Naive thymus-derived CD4-positive, alpha-beta T cell (primary cell): Measurements from ENCODE around the gene RFX5. TPM values are rescaled to one million over a fixed set of nuclear protein-coding genes. Genes with fewer than 3 reads are reported as not detected.
"Not testable (repeated sequence)": the region's sequence is repeated elsewhere in the genome, so short reads cannot be mapped to it uniquely, and the experiment has no call there.

ENCODE experiments used
- ATAC-seq: fragments of 150-1000 bp; cut with Tn5 transposase; 2 replicates; pipeline ENCODE4 v1.10.0; 2021; ENCODE audit warnings: mild to moderate bottlenecking, moderate library complexity
- CTCF ChIA-PET: fragments of 350-600 bp; sonication (Branson Sonifier 250); formaldehyde crosslinking; loops from one replicate; lab custom pipeline; 2021; ENCODE audit warnings: antibody characterized with exemption; lab: Charles Lee
- POLR2A ChIA-PET: fragments of 350-600 bp; sonication (Branson Sonifier 250); formaldehyde crosslinking; loops from one replicate; lab custom pipeline; 2021; ENCODE audit warnings: antibody characterized with exemption, inconsistent platforms; lab: Charles Lee
- DNase-seq, 9 donors: peaks; one replicate each; pipeline versions ENCODE4 v3.0.0 to v3.0.0-alpha.2; 2020 to 2022; ENCODE audit warnings: mixed read lengths in 1 of 9
- H3K27ac ChIP-seq: one replicate; pipeline ENCODE4 v1.7.0; 2013; ENCODE audit warnings: mild to moderate bottlenecking, low read depth, low read length, moderate library complexity
- H3K27me3 ChIP-seq, 2 donors: one replicate each; pipeline ENCODE4 v1.7.0; 2013; ENCODE audit warnings: low read length in 2 of 2, mild to moderate bottlenecking in 2 of 2, moderate library complexity in 2 of 2; ENCODE audit not compliant: control insufficient read depth in 2 of 2, insufficient read depth in 2 of 2
- H3K36me3 ChIP-seq, 3 experiments: 1 replicate in 2 of 3; 2 replicates in 1 of 3; pipeline ENCODE4 v1.7.0; 2013; ENCODE audit warnings: low read length in 3 of 3, mild to moderate bottlenecking in 3 of 3, moderate library complexity in 1 of 3; ENCODE audit not compliant: insufficient read depth in 3 of 3, control insufficient read depth in 2 of 3
- H3K4me1 ChIP-seq, 2 donors: one replicate each; pipeline ENCODE4 v1.7.0; 2013; ENCODE audit warnings: low read length in 2 of 2, mild to moderate bottlenecking in 2 of 2, moderate library complexity in 1 of 2; ENCODE audit not compliant: control insufficient read depth in 2 of 2, insufficient read depth in 2 of 2
- H3K4me3 ChIP-seq: 2 replicates; pipeline ENCODE4 v1.7.0; 2013; ENCODE audit warnings: mild to moderate bottlenecking, low read length
- H3K9me3 ChIP-seq, 3 experiments: 1 replicate in 2 of 3; 2 replicates in 1 of 3; pipeline ENCODE4 v1.7.0; 2013; ENCODE audit warnings: low read length in 3 of 3; ENCODE audit not compliant: control insufficient read depth in 2 of 3
- H3K27ac Mint-ChIP-seq, 9 donors: one replicate each; pipeline ENCODE4 v1.8.0; 2020 to 2022; ENCODE audit warnings: mixed read lengths in 9 of 9, mild to moderate bottlenecking in 8 of 9, moderate library complexity in 5 of 9, inconsistent platforms in 2 of 9
- H3K27me3 Mint-ChIP-seq, 5 donors: one replicate each; pipeline ENCODE4 v1.8.0; 2021 to 2022; ENCODE audit warnings: mixed read lengths in 5 of 5, mild to moderate bottlenecking in 1 of 5
- H3K36me3 Mint-ChIP-seq, 5 donors: one replicate each; pipeline ENCODE4 v1.8.0; 2020 to 2022; ENCODE audit warnings: mixed read lengths in 5 of 5, mild to moderate bottlenecking in 3 of 5, inconsistent platforms in 1 of 5
- H3K4me1 Mint-ChIP-seq, 7 donors: one replicate each; pipeline ENCODE4 v1.8.0; 2020 to 2022; ENCODE audit warnings: mixed read lengths in 7 of 7, mild to moderate bottlenecking in 3 of 7, inconsistent platforms in 1 of 7
- H3K4me3 Mint-ChIP-seq, 10 donors: one replicate each; pipeline ENCODE4 v1.8.0; 2020 to 2022; ENCODE audit warnings: mild to moderate bottlenecking in 10 of 10, mixed read lengths in 10 of 10, moderate library complexity in 6 of 10, inconsistent platforms in 2 of 10
- H3K9me3 Mint-ChIP-seq, 11 donors: one replicate each; pipeline ENCODE4 v1.8.0; 2020 to 2022; ENCODE audit warnings: mixed read lengths in 11 of 11, mild to moderate bottlenecking in 4 of 11, inconsistent platforms in 1 of 11, moderate library complexity in 1 of 11
- intact Hi-C, 2 donors: fragments of 100-400 bp; cut with micrococcal nuclease; formaldehyde crosslinking; loops; one replicate each; pipeline ENCODE4 v1.15.1; 2023
- polyA plus RNA-seq, 2 donors: library from polyadenylated mRNA; unstranded; fragments of 300-500 nt; fragmentation: Illumina TruSeq; gene quantifications; one replicate each; pipeline ENCODE4 v1.2.3, GENCODE V29; 2021
- total RNA-seq, 6 experiments: library from RNA in 5 of 6; stranded (reverse) in 5 of 6; gene quantifications; 1 replicate in 5 of 6; 2 replicates in 1 of 6; pipeline ENCODE4 v1.2.3 and lab custom pipeline; 2021 to 2026

RFX5 gene
- 10 to 100 TPM; 62.6 to 89.3 (median 82.2) TPM for total RNA-seq
- polyA plus RNA-seq = 10 to 100 TPM; 26.6 to 29.6 TPM
- total RNA-seq (lab: John Stamatoyannopoulos, UW) = 185 reads per million, percentile 92 among the genes with 10 or more reads in this experiment

DNA sequence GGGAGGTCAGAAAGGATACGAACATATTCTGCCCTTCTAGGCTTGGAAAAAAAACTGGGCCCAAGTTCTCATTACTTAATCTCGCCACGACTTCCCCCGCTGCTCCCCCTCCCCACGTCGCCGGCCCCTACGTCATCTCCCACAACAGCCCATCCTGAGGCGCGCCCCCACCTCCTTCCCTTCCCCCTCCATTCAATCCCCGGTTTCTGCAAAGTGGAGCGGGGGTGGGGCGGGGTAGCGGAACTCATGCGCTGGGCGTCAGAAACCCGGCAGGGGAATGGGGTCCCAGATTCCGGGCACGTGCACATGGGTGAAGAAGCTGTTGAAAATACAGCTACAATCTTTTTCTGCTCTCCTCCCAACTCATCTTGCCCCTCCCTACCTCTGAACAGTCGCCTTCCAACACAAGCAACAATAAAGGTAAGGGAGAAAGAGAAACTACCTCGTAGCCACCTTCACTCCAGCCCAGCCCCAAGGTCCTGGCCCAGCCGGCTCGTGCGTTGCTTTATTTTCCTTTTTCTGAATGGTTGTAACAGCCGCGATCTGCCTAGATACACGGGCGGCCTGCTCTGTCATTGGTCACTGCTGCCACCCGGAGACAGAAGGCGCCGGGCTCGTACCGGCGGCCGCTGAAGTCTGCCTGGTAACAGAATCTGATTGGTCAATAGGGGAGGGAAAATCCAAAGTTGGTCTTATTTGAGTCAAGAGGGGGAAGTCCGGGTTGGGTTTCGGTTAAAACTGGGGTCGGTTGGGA is at the start of gene RFX5:
RFX5 (minus strand) TSS at position 484 of the 754 bp plus-strand sequence. CDS start 932 bp downstream, outside the sequence.
- H3K36me3 Mint-ChIP-seq = peaks cover 0 to 26% (median 13%) of the 10 kb centered on the region in 5 donors
- DNase-seq = peak; percentile 73 to 98 (median 94)
- CTCF ChIA-PET = interaction anchor here (0.6 kb wide), 1 partner anchor 41 kb away, joined by 3 read pairs; no protein-coding TSS in a partner anchor

DNA sequence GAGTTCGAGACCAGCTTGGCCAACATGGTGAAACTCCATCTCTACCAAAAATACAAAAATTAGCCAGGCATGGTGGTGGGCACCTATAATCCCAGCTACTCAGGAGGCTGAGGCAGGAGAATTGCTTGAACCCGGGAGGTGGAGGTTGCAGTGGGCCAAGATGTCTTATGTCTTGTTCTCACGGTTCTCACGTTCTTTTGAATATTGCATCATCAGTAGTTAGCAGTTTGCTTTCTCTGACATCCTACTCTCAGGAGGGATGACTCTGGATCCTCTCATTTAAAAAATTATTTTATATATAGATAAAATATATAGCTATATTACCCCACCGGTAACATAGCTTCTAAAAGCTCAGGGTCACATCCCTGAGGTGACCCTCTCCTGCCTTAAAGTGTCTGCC is 49.2 kb upstream of the RFX5 start:
- ATAC-seq, H3K9me3 Mint-ChIP-seq, H3K4me3 ChIP-seq, H3K27me3 ChIP-seq, H3K27ac Mint-ChIP-seq, POLR2A ChIA-PET, H3K4me3 Mint-ChIP-seq, H3K27ac ChIP-seq, intact Hi-C loops, DNase-seq, H3K9me3 ChIP-seq: not testable (repeated sequence)
- Histone ChIP-seq H3K4me1 (peaks cover 12% of the 10 kb centered on the region in 2 donors), H3K36me3 (peaks cover 3 to 17% (median 8%) of the 10 kb centered on the region in 3 experiments)
- peaks cover 0 to 37% (median 0%) of the 10 kb centered on the region in 5 donors for H3K27me3 Mint-ChIP-seq
- CTCF ChIA-PET = interaction anchor here (1.4 kb wide), 1 partner anchor 95 kb away, joined by 6 read pairs; no protein-coding TSS in a partner anchor
- H3K4me1 Mint-ChIP-seq = peaks cover 8 to 22% (median 21%) of the 10 kb centered on the region in 7 donors
- H3K36me3 Mint-ChIP-seq = peaks cover 7 to 16% (median 11%) of the 10 kb centered on the region in 5 donors

More for the DNA sequence above, at the start of gene RFX5:
- POLR2A ChIA-PET = interaction anchor here (0.6 to 1.6 kb wide), 9 partner anchors 10 to 470 kb away, joined by 3 to 10 read pairs (median 4); partner anchors contain the start of genes MINDY1, PI4KB, PSMB4 and ZNF687
- Mint-ChIP-seq H3K4me1 (peaks cover 20 to 44% (median 39%) of the 10 kb centered on the region in 7 donors), H3K27me3 (no peaks in the 10 kb centered on the region), H3K9me3 (peaks cover 0 to 6% (median 0%) of the 10 kb centered on the region in 11 donors), H3K4me3 (peak within 1 kb of the TSS; percentile 85 to 98 (median 95)), H3K27ac (peak within 1 kb of the TSS; percentile 95 to 100 (median 99))
- no peaks in the 10 kb centered on the region for H3K9me3 ChIP-seq
- peak within 1 kb of the TSS; percentile 96 for H3K27ac ChIP-seq
- no peaks in the 10 kb centered on the region for H3K27me3 ChIP-seq
- peak; percentile 95 for ATAC-seq
- peaks cover 13 to 16% of the 10 kb centered on the region in 2 donors for H3K4me1 ChIP-seq
- H3K36me3 ChIP-seq = peaks cover 0 to 31% (median 5%) of the 10 kb centered on the region in 3 experiments
- intact Hi-C loops = loop anchor here (1.0 to 10.0 kb wide), 11 partner anchors 20 to 860 kb away; partner anchors contain the start of genes PI4KB (in 2 of the 2), POGZ (in 2 of the 2), PSMB4 (in 2 of the 2) and ARNT (in 1 of the 2)
- H3K4me3 ChIP-seq = peak within 1 kb of the TSS; percentile 75

DNA sequence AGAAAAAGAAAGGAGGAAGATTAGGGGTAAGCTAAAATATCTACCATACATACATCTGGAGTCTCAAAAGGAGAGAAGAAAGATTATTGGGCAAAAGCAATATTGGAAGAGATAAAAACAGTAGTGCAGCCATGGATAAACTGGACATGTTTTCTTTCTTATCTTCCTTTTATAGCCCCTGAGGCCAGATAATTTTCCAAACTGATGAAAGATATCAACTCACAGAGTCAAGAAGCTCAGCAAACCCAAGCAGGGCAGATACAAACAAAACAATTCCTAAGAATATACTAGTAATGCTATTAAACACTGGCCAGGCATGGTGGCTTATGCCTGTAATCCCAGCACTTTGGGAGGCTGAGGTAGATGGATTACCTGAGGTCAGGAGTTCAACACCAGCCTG is 46.5 kb upstream of the RFX5 start:
- ATAC-seq (no peak), DNase-seq (no peak)
- Histone ChIP-seq H3K27ac (no peak overlapping the region), H3K36me3 (no peaks in the 10 kb centered on the region), H3K27me3 (no peaks in the 10 kb centered on the region), H3K4me3 (no peak overlapping the region), H3K4me1 (no peaks in the 10 kb centered on the region), H3K9me3 (no peaks in the 10 kb centered on the region)
- CTCF ChIA-PET = interaction anchor here (0.6 kb wide), 1 partner anchor 125 kb away, joined by 3 read pairs; no protein-coding TSS in a partner anchor
- Mint-ChIP-seq H3K4me1 (peaks cover 0 to 5% (median 0%) of the 10 kb centered on the region in 7 donors), H3K36me3 (peaks cover 0 to 2% (median 0%) of the 10 kb centered on the region in 5 donors), H3K4me3 (no peak overlapping the region), H3K27ac (no peak overlapping the region), H3K27me3 (peaks cover 0 to 37% (median 0%) of the 10 kb centered on the region in 5 donors), H3K9me3 (peaks cover 0 to 2% (median 0%) of the 10 kb centered on the region in 11 donors)
- intact Hi-C loops = no loop called here
- POLR2A ChIA-PET = no interaction called here

DNA sequence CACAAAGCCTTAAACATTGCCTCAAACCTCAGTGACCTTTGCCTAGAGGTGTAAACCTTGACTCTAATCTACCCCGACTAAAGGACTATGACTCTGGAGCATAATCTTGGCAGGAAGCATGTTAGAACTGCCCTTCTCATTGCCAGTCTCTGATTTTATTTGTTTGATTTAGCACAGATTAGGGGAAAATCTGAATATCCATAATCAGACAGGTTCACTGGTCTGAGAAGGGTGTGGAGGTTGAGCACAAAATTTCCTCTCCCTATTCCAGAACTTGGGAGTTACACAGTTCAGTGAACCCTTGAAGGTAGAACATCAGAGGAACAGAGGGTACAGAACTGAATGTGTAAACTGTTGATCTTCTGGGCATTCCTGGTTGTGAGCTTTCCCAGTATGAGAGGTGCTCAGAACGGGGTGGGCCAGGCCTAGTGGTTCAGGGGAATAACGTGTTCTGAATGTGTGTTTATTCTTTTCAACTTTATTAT is 44.1 kb upstream of the RFX5 start:
- POLR2A ChIA-PET = no interaction called here
- no peak overlapping the region for H3K27ac ChIP-seq
- no peaks in the 10 kb centered on the region for H3K9me3 Mint-ChIP-seq
- ATAC-seq (no peak), DNase-seq (no peak)
- no peaks in the 10 kb centered on the region for H3K36me3 Mint-ChIP-seq
- no peak overlapping the region for H3K4me3 Mint-ChIP-seq
- no peak overlapping the region for H3K27ac Mint-ChIP-seq
- no peaks in the 10 kb centered on the region for H3K9me3 ChIP-seq
- no peaks in the 10 kb centered on the region for H3K27me3 ChIP-seq
- intact Hi-C loops = no loop called here
- no peaks in the 10 kb centered on the region for H3K36me3 ChIP-seq
- CTCF ChIA-PET = no interaction called here
- H3K4me1 ChIP-seq = no peaks in the 10 kb centered on the region
- peaks cover 0 to 37% (median 0%) of the 10 kb centered on the region in 5 donors for H3K27me3 Mint-ChIP-seq
- H3K4me3 ChIP-seq = no peak overlapping the region
- H3K4me1 Mint-ChIP-seq = no peaks in the 10 kb centered on the region

DNA sequence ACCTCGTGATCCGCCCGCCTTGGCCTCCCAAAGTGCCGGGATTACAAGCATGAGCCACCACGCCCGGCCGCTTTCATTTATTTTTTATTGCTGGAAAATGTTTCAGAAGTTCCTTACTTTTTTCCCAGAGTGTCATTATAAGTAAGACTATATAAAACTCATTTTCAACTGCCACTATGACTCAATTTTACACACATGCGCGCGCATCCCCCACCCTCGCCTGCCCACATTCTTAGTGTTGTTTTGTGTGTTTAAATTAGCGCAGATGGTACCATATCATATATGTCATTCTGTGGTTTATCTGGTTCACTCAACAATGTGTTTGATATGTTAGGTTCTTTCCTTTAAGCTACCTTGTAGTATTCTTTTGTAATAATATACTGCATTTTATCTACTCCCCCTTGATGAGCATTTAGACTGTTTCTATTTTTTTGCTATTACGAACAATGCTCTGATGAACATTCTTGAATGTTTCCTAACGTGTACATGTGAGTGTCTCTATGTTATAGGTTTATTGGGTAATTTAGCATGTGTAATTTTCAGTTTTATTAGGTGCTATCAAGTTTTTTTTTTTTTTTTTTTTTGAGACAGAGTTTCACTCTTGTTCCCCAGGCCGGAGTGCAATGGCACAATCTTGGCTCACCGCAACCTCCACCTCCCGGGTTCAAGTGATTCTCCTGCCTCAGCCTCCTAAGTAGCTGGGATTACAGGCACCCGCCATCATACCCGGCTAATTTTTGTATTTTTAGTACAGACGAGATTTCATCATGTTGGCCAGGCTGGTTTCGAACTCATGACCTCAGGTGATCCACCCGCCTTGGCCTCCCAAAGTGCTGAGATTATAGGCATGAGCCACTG is 43.4 kb upstream of the RFX5 start:
- H3K4me3 ChIP-seq, DNase-seq, H3K36me3 ChIP-seq, H3K27ac ChIP-seq, CTCF ChIA-PET, H3K4me1 Mint-ChIP-seq, H3K4me1 ChIP-seq, H3K27me3 ChIP-seq, H3K36me3 Mint-ChIP-seq, H3K4me3 Mint-ChIP-seq, H3K9me3 ChIP-seq, H3K9me3 Mint-ChIP-seq, H3K27ac Mint-ChIP-seq, intact Hi-C loops, ATAC-seq: not testable (repeated sequence)
- POLR2A ChIA-PET = interaction anchor here (0.7 kb wide), 1 partner anchor 9 kb away, joined by 3 read pairs; the partner anchor contains the start of gene PSMB4
- peaks cover 0 to 30% (median 0%) of the 10 kb centered on the region in 5 donors for H3K27me3 Mint-ChIP-seq

DNA sequence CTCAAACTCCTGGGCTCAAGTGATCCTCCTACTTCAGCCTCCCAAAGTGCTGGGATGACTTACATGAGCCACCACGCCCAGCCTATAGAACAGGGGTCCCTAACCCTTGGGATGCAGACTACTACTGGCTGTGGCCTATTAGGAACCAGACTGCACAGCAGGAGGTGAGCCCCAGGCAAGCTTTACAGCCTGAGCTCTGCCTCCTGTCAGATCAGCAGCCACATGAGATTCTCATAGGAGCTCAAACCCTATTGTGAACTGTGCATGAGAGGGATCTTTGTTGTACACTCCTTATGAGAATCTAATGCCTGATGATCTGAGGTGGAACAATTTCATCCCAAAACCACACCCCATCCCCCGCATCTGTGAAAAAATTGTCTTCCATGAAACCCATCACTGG is 39.0 kb upstream of the RFX5 start:
- no peak overlapping the region for H3K4me3 Mint-ChIP-seq
- ChIA-PET POLR2A (interaction anchor here (0.6 kb wide), 1 partner anchor 541 kb away, joined by 7 read pairs; no protein-coding TSS in a partner anchor), CTCF (no interaction called here)
- DNase-seq (no peak), ATAC-seq (no peak)
- no peaks in the 10 kb centered on the region for H3K4me1 ChIP-seq
- H3K27ac ChIP-seq = no peak overlapping the region
- no peaks in the 10 kb centered on the region for H3K36me3 ChIP-seq
- intact Hi-C loops = no loop called here
- H3K9me3 Mint-ChIP-seq = no peaks in the 10 kb centered on the region
- H3K4me3 ChIP-seq = no peak overlapping the region
- H3K27me3 ChIP-seq = no peaks in the 10 kb centered on the region
- H3K27ac Mint-ChIP-seq = no peak overlapping the region
- no peaks in the 10 kb centered on the region for H3K36me3 Mint-ChIP-seq
- no peaks in the 10 kb centered on the region for H3K4me1 Mint-ChIP-seq
- H3K9me3 ChIP-seq = no peaks in the 10 kb centered on the region
- H3K27me3 Mint-ChIP-seq = peaks cover 0 to 4% (median 0%) of the 10 kb centered on the region in 5 donors
